Measurements from ENCODE around the gene RERE.
A peak's percentile ranks its signal among the peaks of the same experiment; 100 is the strongest.
"Not testable (repeated sequence)": the region's sequence is repeated elsewhere in the genome, so short reads cannot be mapped to it uniquely, and the experiment has no call there.

Gene RERE

GRCh38 chr1:8751984-8752383 is 65.5 kb downstream of the RERE start:
- DNase-seq: no peak

DNA sequence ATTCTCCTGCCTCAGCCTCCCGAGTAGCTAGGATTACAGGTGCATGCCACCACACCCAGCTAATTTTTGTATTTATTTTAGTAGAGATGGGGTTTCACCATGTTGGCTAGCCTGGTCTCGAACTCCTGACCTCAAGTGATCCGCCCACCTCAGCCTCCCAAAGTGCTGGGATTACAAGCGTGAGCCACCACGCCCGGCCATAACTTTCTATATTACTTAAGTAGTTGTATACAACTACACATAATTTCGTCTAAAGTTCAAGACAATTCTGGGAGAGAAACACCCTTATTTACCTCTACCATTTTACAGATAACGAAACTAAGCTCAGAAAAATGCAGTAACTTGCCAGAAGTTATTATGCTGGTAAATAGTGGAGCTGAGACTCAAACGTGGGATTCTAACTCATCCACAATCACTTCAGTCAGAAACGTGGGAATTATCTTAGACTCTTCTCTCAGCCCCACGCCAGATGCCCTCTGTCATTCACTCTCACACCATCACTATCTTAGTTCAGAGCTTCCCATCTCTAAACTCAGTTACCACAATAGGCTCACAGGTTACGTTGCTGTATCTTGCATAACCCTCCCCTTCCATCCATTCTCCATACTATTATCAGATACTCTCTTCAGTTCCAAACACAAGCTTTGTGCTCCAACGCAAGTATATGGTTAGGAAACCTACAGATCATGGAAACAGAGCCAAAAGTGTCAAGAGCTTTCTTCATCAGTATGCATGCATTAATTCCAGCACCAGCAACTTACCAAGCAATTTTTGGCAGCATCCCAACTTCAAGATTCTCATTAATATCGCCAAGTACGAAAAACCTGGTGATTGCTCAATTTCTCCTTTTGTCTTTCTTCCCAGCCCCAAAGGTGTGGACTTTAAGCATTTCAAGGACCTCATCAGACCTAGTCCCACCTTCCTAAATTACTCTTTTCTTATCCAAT is 69.3 kb downstream of the RERE start:
- DNase-seq: no peak

- DNase-seq: no peak
These were observed 70.9 kb downstream of the RERE start for GRCh38 chr1:8746554-8746953.

- DNase-seq: no peak
These were observed 71.6 kb downstream of the RERE start for GRCh38 chr1:8745749-8746390.

DNA sequence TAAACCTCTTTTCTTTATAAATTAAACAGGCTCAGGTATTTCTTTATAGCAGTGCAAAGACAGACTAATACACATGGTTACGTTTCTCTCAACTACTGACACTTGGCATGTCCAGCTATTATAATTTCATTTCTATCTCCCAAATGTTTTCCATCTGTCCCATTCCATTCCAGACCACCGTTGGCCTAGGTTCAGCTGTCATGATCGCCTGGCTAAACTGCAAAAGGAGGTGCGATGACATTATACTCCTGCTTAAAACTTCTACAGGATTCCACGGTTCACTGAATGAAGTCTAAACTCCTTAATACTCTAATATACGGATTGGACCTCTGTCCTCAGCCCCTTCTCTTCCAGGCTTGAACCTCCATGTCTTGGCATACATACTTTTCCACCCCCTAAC is 72.1 kb downstream of the RERE start:
- DNase-seq: no peak

- DNase-seq: no peak
These were observed 75.2 kb downstream of the RERE start for GRCh38 chr1:8742022-8742924.

- DNase-seq: no peak
These were observed 77.4 kb downstream of the RERE start for GRCh38 chr1:8740034-8740449.

DNA sequence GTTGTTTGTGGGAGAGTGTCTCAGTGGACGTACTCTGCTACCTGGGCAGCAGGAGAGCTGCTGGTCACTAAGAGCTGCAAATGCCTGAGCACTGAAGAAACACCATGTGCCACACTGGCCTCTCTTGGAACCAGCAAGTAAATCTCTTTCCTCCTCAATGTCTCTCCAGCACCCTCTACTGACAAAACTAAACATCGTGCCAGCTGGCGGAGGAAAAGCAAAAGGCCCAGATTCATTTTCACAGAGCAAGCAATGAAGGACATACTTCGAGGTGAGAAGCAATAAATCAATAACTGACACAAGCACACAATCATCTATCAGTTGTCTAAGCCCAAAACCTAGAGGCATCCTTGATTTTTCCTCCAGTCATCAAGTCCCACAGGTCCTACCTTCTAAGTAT is 78.1 kb downstream of the RERE start:
- DNase-seq: peak in 1 of 2 experiments; percentile 6

- DNase-seq: no peak
These were observed 80.5 kb downstream of the RERE start for GRCh38 chr1:8736927-8737326.

- no peak for DNase-seq
These were observed 84.0 kb downstream of the RERE start for GRCh38 chr1:8733484-8733883.

DNA sequence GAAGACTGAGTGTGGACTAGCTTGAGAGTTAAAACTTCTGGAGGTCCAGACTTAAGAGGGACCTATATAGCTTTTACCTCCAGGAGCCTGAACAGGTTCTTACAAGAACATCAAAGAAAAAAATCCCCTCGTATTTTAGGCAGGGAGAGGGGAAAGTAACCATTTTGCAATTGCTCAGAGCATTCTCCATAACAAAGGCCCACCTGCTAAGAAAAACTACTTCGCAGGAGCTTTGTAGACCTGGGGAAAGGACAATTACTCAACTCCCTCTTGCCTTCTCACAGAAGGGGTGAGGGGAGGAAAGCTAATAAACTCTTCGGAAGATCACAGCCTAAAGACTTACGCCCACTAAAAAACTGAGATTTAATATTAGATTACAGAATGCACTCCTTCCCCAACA is 86.3 kb downstream of the RERE start:
- no peak for DNase-seq

GRCh38 chr1:8728464-8728863 is 89.0 kb downstream of the RERE start:
- DNase-seq: no peak

- DNase-seq: peak in 1 of 2 experiments; percentile 8
These were observed 89.6 kb downstream of the RERE start for GRCh38 chr1:8727809-8728213.

DNA sequence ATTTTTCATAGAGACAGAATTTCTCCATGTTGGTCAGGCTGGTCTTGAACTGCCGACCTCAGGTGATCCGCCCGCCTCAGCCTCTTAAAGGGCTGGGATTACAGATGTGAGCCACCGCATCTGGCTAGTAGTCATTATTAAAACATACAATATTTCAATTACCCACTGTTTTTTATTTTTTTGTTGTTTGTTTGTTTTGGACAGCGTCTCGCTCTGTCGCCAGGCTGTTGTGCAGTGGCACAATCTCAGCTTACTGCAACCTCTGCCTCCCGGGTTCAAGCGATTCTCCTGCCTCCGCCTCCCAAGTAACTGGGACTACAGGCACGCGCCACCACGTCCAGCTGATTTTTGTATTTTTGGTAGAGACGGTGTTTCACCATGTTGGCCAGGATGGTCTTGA is 90.1 kb downstream of the RERE start:
- not testable (repeated sequence) for DNase-seq

DNA sequence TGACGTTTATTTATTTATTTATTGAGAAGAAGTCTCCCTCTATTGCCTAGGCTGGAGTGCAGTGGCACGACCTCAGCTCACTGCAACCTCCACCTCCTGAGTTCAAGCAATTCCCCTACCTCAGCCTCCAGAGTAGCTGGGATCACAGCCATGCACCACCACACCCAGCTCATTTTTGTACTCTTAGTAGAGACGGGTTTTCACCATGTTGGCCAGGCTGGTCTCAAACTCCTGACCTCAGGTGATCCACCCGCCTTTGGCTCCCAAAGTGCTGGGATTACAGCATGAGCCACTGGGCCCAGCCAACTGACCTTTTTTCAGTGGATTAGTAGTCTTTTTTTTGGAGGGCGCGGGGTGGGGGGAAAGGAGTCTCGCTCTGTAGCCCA is 90.6 kb downstream of the RERE start:
- DNase-seq: not testable (repeated sequence)

GRCh38 chr1:8723010-8723409 is 94.4 kb downstream of the RERE start:
- no peak for DNase-seq

- no peak for DNase-seq
These were observed 95.1 kb downstream of the RERE start for GRCh38 chr1:8722366-8722765.

- DNase-seq: no peak
These were observed 95.6 kb downstream of the RERE start for GRCh38 chr1:8721679-8722324.

- no peak for DNase-seq
These were observed 97.1 kb downstream of the RERE start for GRCh38 chr1:8720347-8720746.

GRCh38 chr1:8718850-8719361 is 98.5 kb downstream of the RERE start:
- peak in 1 of 2 experiments; percentile 6 for DNase-seq

DNA sequence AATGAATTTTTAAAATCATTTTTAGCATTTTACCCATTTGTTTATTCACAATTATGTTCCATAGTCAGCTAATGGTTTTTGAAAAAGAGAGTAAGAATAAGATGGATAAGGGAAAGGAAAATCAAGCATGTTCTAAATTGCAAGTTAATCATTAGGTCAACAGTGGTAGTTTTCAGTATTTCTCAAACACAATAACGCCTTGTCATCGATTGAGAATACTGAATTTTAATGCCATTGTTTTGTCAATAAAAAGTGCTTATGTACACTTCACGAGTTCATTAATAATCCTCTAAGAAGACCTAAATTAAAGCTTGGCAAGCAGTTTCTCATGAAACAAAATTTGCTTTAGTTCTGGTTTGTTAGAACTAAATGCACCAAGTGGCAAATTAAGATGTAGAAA is 100.3 kb downstream of the RERE start:
- no peak for DNase-seq

DNA sequence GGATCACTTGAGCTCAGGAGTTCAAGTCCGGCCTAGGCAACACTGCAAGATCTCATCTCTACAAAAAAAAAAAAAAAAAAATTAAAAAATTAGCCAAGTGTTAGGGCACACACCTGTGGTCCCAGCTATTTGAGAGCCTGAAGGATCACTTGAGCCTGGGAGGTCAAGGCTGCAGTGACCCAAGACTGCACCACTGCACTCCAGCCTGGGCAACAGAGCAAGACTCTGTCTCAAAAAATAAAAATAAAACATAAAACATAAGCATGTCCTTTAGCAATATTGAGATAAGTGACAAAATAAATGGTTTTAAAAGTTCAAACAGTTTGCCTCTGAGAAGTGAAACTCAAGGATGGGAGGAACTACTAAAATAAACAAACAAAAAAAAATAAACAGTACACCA is 101.2 kb downstream of the RERE start:
- no peak for DNase-seq

Measured in NCI-H526 (cell line).